KMS-11 (cell line): Measurements from ENCODE around the gene SLC6A6.

Experiments
- H2AFZ ChIP-seq: fragments of 200-600 bp; sonication (generic); 2 replicates; pipeline ENCODE4 v1.6.1; 2016; ENCODE audit warnings: antibody characterized with exemption, mixed run types, low read depth
- H3K27ac ChIP-seq: fragments of 200-600 bp; sonication (generic); 2 replicates; pipeline ENCODE4 v1.6.1; 2016; ENCODE audit warnings: mild to moderate bottlenecking, mixed run types
- H3K27me3 ChIP-seq: fragments of 200-600 bp; sonication (generic); 2 replicates; pipeline ENCODE4 v1.6.1; 2017; ENCODE audit warnings: mild to moderate bottlenecking, low read depth, mixed run types, moderate library complexity; ENCODE audit not compliant: insufficient read depth
- H3K36me3 ChIP-seq: fragments of 200-600 bp; sonication (generic); 2 replicates; pipeline ENCODE4 v1.6.1; 2017; ENCODE audit warnings: mild to moderate bottlenecking, mixed run types; ENCODE audit not compliant: insufficient read depth
- H3K4me1 ChIP-seq: fragments of 200-600 bp; sonication (generic); 2 replicates; pipeline ENCODE4 v1.6.1; 2016; ENCODE audit warnings: mild to moderate bottlenecking, low read depth, mixed run types; ENCODE audit not compliant: poor library complexity, severe bottlenecking
- H3K4me2 ChIP-seq: fragments of 200-600 bp; sonication (generic); 2 replicates; pipeline ENCODE4 v1.7.0; 2016; ENCODE audit warnings: mild to moderate bottlenecking, mixed run types
- H3K4me3 ChIP-seq: fragments of 200-600 bp; sonication (generic); IDR thresholded peaks from 2 replicates; pipeline ENCODE4 v1.6.1; 2017; ENCODE audit warnings: low read depth, low read length, mixed read lengths; ENCODE audit not compliant: insufficient read depth
- H3K79me2 ChIP-seq: fragments of 200-600 bp; sonication (generic); 2 replicates; pipeline ENCODE4 v1.6.1; 2016; ENCODE audit warnings: low read depth, mixed run types; ENCODE audit not compliant: insufficient read depth
- H3K9ac ChIP-seq: fragments of 200-600 bp; sonication (generic); 2 replicates; pipeline ENCODE4 v1.6.1; 2016; ENCODE audit warnings: mild to moderate bottlenecking, mixed run types
- H4K20me1 ChIP-seq: fragments of 200-600 bp; sonication (generic); 2 replicates; pipeline ENCODE4 v1.6.1; 2016; ENCODE audit warnings: mild to moderate bottlenecking, mixed run types; ENCODE audit not compliant: insufficient read depth
- CTCF ChIP-seq: fragments of 200-600 bp; sonication (generic); conservative IDR thresholded peaks from 2 replicates; pipeline ENCODE4 v1.6.1; 2017; ENCODE audit warnings: low read depth, mild to moderate bottlenecking, antibody characterized with exemption, low read length, moderate library complexity, mixed read lengths

Gene SLC6A6

GRCh38 chr3:14377838-14378169 lies 24.6 kb upstream of the SLC6A6 start:
- H3K4me3 ChIP-seq, result no peak overlapping the region
- no peak overlapping the region for H3K9ac ChIP-seq
- no peak for TF ChIP-seq CTCF
- H3K27ac ChIP-seq, result no peak overlapping the region
- H3K27me3 ChIP-seq, result no peaks in the 10 kb centered on the region
- H4K20me1 ChIP-seq, result no peaks in the 10 kb centered on the region
- no peaks in the 10 kb centered on the region for H3K79me2 ChIP-seq
- H3K4me1 ChIP-seq, result no peaks in the 10 kb centered on the region
- H3K36me3 ChIP-seq, result no peaks in the 10 kb centered on the region
- H3K4me2 ChIP-seq, result no peak overlapping the region
- H2AFZ ChIP-seq, result no peak overlapping the region

- Histone ChIP-seq H3K27ac (no peak overlapping the region), H3K36me3 (no peaks in the 10 kb centered on the region), H3K27me3 (no peaks in the 10 kb centered on the region), H3K4me3 (no peak overlapping the region), H3K9ac (no peak overlapping the region), H3K79me2 (no peaks in the 10 kb centered on the region), H2AFZ (no peak overlapping the region), H3K4me1 (no peaks in the 10 kb centered on the region), H3K4me2 (no peak overlapping the region), H4K20me1 (no peaks in the 10 kb centered on the region)
- no peak for TF ChIP-seq CTCF
Measured at GRCh38 chr3:14378415-14378814, 24.0 kb upstream of the SLC6A6 start.

- Histone ChIP-seq H3K4me3 (no peak overlapping the region), H3K9ac (no peak overlapping the region), H3K36me3 (no peaks in the 10 kb centered on the region), H3K4me1 (no peaks in the 10 kb centered on the region), H2AFZ (no peak overlapping the region), H3K4me2 (no peak overlapping the region), H3K27me3 (no peaks in the 10 kb centered on the region), H4K20me1 (no peaks in the 10 kb centered on the region), H3K27ac (no peak overlapping the region), H3K79me2 (no peaks in the 10 kb centered on the region)
- no peak for TF ChIP-seq CTCF
Measured at GRCh38 chr3:14379843-14380242, 22.6 kb upstream of the SLC6A6 start.

- no peaks in the 10 kb centered on the region for H3K4me1 ChIP-seq
- TF ChIP-seq CTCF, result no peak
- no peak overlapping the region for H2AFZ ChIP-seq
- no peaks in the 10 kb centered on the region for H3K27me3 ChIP-seq
- H3K4me2 ChIP-seq, result no peak overlapping the region
- H3K4me3 ChIP-seq, result no peak overlapping the region
- no peaks in the 10 kb centered on the region for H4K20me1 ChIP-seq
- no peak overlapping the region for H3K9ac ChIP-seq
- no peaks in the 10 kb centered on the region for H3K36me3 ChIP-seq
- H3K79me2 ChIP-seq, result no peaks in the 10 kb centered on the region
- H3K27ac ChIP-seq, result no peak overlapping the region
Measured at GRCh38 chr3:14386254-14386653, 16.2 kb upstream of the SLC6A6 start.

GRCh38 chr3:14388201-14388600 lies 14.2 kb upstream of the SLC6A6 start:
- Histone ChIP-seq H2AFZ (no peak overlapping the region), H4K20me1 (no peaks in the 10 kb centered on the region), H3K4me1 (no peaks in the 10 kb centered on the region), H3K27me3 (no peaks in the 10 kb centered on the region), H3K4me2 (no peak overlapping the region), H3K9ac (no peak overlapping the region), H3K27ac (no peak overlapping the region), H3K79me2 (no peaks in the 10 kb centered on the region), H3K4me3 (no peak overlapping the region), H3K36me3 (no peaks in the 10 kb centered on the region)
- no peak for TF ChIP-seq CTCF
